ENCODE data around the gene GPRC5D.

GPRC5D gene

DNA sequence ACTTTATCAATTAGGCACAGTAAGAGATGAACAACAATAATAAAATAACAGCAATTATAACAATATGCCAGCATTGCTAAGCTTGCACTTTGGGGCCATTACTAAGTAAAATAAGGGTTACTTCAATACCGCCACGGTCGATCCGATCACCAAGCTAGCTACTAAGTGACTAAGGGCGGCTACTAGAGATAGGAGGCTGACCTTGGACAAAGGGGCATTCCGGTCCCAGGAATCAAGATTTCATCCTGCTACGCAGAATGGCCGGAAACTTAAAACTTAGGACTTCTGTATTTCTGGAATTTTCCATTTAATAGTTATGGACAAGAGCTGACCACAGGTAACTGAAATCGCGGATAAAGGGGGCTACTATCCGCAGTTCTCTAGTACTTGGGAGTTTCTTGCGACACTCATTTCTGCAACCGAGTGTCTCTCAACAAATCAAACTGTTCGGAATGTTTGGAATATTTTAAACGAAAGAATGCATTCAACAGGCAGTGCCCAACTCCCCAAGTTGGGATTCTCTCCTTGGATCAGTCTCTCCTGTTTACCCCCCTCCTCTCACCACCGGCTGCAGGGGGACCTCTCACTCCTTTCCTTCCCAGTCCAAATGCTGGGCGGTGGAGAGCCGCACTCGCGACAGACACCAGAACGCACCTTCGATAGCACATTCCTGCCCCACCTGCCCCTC, 47.4 kb upstream of the GPRC5D start (continued):
- TF ChIP-seq ZC3H10 (CRISPR knock-in tag; IDR thresholded peaks at IDR 0.05) (no peak), ZFP30 (CRISPR knock-in tag; IDR thresholded peaks at IDR 0.05) (no peak), TCF4 (CRISPR knock-in tag; IDR thresholded peaks at IDR 0.05; ENCODE audit: borderline replicate concordance) (no peak)
- TF ChIP-seq, protein P1, sequence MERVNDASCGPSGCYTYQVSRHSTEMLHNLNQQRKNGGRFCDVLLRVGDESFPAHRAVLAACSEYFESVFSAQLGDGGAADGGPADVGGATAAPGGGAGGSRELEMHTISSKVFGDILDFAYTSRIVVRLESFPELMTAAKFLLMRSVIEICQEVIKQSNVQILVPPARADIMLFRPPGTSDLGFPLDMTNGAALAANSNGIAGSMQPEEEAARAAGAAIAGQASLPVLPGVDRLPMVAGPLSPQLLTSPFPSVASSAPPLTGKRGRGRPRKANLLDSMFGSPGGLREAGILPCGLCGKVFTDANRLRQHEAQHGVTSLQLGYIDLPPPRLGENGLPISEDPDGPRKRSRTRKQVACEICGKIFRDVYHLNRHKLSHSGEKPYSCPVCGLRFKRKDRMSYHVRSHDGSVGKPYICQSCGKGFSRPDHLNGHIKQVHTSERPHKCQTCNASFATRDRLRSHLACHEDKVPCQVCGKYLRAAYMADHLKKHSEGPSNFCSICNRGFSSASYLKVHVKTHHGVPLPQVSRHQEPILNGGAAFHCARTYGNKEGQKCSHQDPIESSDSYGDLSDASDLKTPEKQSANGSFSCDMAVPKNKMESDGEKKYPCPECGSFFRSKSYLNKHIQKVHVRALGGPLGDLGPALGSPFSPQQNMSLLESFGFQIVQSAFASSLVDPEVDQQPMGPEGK (CRISPR knock-in tag; IDR thresholded peaks at IDR 0.05; ENCODE audit: borderline replicate concordance): no peak

- TF ChIP-seq TOX (CRISPR knock-in tag; IDR thresholded peaks at IDR 0.05; ENCODE audit: borderline replicate concordance): no peak
- no peak for TF ChIP-seq CSDC2 (CRISPR knock-in tag; IDR thresholded peaks at IDR 0.05)
- no peak for TF ChIP-seq ZNF8 (CRISPR knock-in tag; IDR thresholded peaks at IDR 0.05)
- no peak for TF ChIP-seq POU6F1 (CRISPR knock-in tag; IDR thresholded peaks at IDR 0.05; ENCODE audit: borderline replicate concordance, low read depth)
- TF ChIP-seq ZFP3 (CRISPR knock-in tag; IDR thresholded peaks at IDR 0.05): no peak
- TF ChIP-seq ZNF70 (CRISPR knock-in tag; IDR thresholded peaks at IDR 0.05): no peak
- TF ChIP-seq GLIS3 (CRISPR knock-in tag; IDR thresholded peaks at IDR 0.05): no peak
- TF ChIP-seq, protein P2, sequence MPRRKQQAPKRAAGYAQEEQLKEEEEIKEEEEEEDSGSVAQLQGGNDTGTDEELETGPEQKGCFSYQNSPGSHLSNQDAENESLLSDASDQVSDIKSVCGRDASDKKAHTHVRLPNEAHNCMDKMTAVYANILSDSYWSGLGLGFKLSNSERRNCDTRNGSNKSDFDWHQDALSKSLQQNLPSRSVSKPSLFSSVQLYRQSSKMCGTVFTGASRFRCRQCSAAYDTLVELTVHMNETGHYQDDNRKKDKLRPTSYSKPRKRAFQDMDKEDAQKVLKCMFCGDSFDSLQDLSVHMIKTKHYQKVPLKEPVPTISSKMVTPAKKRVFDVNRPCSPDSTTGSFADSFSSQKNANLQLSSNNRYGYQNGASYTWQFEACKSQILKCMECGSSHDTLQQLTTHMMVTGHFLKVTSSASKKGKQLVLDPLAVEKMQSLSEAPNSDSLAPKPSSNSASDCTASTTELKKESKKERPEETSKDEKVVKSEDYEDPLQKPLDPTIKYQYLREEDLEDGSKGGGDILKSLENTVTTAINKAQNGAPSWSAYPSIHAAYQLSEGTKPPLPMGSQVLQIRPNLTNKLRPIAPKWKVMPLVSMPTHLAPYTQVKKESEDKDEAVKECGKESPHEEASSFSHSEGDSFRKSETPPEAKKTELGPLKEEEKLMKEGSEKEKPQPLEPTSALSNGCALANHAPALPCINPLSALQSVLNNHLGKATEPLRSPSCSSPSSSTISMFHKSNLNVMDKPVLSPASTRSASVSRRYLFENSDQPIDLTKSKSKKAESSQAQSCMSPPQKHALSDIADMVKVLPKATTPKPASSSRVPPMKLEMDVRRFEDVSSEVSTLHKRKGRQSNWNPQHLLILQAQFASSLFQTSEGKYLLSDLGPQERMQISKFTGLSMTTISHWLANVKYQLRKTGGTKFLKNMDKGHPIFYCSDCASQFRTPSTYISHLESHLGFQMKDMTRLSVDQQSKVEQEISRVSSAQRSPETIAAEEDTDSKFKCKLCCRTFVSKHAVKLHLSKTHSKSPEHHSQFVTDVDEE (CRISPR knock-in tag; IDR thresholded peaks at IDR 0.05): no peak
- TF ChIP-seq SNAI2 (CRISPR knock-in tag; IDR thresholded peaks at IDR 0.05): no peak
- TF ChIP-seq, protein P1 (CRISPR knock-in tag; IDR thresholded peaks at IDR 0.05; ENCODE audit: borderline replicate concordance): no peak
- TF ChIP-seq ESRRG (CRISPR knock-in tag; IDR thresholded peaks at IDR 0.05): no peak
- no peak for ATAC-seq
Measured at GRCh38 chr12:12998248-12998647, 46.3 kb upstream of the GPRC5D start.

DNA sequence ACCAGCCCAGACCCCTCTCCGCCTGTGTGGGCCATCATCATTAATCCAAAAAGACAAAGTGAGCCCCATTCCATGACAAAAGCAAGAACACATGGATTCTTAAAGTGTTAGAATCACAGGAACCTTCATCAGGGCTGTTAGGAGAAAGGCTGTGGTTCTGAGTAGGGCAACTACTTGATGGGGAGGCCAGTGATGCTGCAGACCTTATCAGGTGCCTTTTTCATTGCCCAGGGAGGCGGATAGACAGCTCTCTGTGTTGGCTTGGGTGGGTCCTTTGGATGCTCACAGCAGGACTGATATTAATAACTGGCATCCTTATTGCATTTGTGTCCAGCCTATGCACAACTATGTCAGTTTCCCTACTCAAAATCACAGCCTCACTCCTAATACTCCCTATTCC, 45.8 kb upstream of the GPRC5D start:
- TF ChIP-seq OSR1 (CRISPR knock-in tag; IDR thresholded peaks at IDR 0.05) (no peak), ESRRG (CRISPR knock-in tag; IDR thresholded peaks at IDR 0.05) (no peak), ZFP30 (CRISPR knock-in tag; IDR thresholded peaks at IDR 0.05) (no peak)
- TF ChIP-seq, protein P2 (CRISPR knock-in tag; IDR thresholded peaks at IDR 0.05): no peak
- ATAC-seq: no peak

DNA sequence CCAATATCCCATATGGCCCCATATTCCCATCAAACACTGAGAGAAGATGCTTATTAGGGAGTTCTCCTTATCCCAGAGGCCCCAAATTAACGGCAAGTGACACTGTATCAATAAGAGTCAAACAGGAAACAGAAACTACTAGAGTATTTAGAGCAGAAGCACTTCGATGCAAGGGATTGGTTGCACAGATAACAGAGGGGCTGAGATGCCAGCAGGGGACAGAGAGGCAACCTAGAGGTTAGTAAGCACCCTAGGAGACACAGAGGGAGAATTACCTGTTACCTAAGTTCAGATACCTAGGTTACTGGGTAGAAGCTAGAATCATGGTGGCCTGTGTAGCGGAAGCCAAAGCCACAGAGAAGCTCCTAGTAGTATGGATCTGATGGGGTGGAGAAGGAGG, 45.2 kb upstream of the GPRC5D start:
- no peak for ATAC-seq
- TF ChIP-seq ZNF70 (CRISPR knock-in tag; IDR thresholded peaks at IDR 0.05) (no peak), GLIS3 (CRISPR knock-in tag; IDR thresholded peaks at IDR 0.05) (no peak), ISL1 (CRISPR knock-in tag; IDR thresholded peaks at IDR 0.05) (no peak), CREB5 (CRISPR knock-in tag; IDR thresholded peaks at IDR 0.05; ENCODE audit: low read depth) (no peak), CSDC2 (CRISPR knock-in tag; IDR thresholded peaks at IDR 0.05) (no peak), ZNF8 (CRISPR knock-in tag; IDR thresholded peaks at IDR 0.05) (no peak), BACH2 (CRISPR knock-in tag; IDR thresholded peaks at IDR 0.05; ENCODE audit: borderline replicate concordance) (no peak), ZC3H10 (CRISPR knock-in tag; IDR thresholded peaks at IDR 0.05) (no peak)
- TF ChIP-seq, protein P1 (CRISPR knock-in tag; IDR thresholded peaks at IDR 0.05; ENCODE audit: borderline replicate concordance): no peak
- TF ChIP-seq, protein P3, sequence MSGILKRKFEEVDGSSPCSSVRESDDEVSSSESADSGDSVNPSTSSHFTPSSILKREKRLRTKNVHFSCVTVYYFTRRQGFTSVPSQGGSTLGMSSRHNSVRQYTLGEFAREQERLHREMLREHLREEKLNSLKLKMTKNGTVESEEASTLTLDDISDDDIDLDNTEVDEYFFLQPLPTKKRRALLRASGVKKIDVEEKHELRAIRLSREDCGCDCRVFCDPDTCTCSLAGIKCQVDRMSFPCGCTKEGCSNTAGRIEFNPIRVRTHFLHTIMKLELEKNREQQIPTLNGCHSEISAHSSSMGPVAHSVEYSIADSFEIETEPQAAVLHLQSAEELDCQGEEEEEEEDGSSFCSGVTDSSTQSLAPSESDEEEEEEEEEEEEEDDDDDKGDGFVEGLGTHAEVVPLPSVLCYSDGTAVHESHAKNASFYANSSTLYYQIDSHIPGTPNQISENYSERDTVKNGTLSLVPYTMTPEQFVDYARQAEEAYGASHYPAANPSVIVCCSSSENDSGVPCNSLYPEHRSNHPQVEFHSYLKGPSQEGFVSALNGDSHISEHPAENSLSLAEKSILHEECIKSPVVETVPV (CRISPR knock-in tag; IDR thresholded peaks at IDR 0.05): no peak
